ENCODE data around the gene EHD2.
A peak's percentile ranks its signal among the peaks of the same experiment; 100 is the strongest.
"Not testable (repeated sequence)": the region's sequence is repeated elsewhere in the genome, so short reads cannot be mapped to it uniquely, and the experiment has no call there.

EHD2 gene

GRCh38 chr19:47693489-47693888 is 19.7 kb upstream of the EHD2 start:
- no peak for DNase-seq

- no peak for DNase-seq
Observed at GRCh38 chr19:47693903-47694302, 19.3 kb upstream of the EHD2 start.

GRCh38 chr19:47694466-47695273 is 18.6 kb upstream of the EHD2 start:
- no peak for DNase-seq

- no peak for DNase-seq
Observed at GRCh38 chr19:47695533-47696262, 17.5 kb upstream of the EHD2 start.

- no peak for DNase-seq
Observed at GRCh38 chr19:47696635-47697034, 16.6 kb upstream of the EHD2 start.

GRCh38 chr19:47697863-47698609 is 15.2 kb upstream of the EHD2 start:
- DNase-seq, result peak; percentile 55 to 68

GRCh38 chr19:47698631-47699359 is 14.4 kb upstream of the EHD2 start:
- no peak for DNase-seq

- peak in 1 of 2 experiments; percentile 25 for DNase-seq
Observed at GRCh38 chr19:47699360-47699917, 13.8 kb upstream of the EHD2 start.

GRCh38 chr19:47700934-47701716 is 12.1 kb upstream of the EHD2 start:
- DNase-seq, result no peak

GRCh38 chr19:47701717-47702552 is 11.3 kb upstream of the EHD2 start:
- DNase-seq, result no peak

- DNase-seq, result no peak
Observed at GRCh38 chr19:47702671-47703070, 10.6 kb upstream of the EHD2 start.

- DNase-seq, result no peak
Observed at GRCh38 chr19:47703301-47703700, 9.9 kb upstream of the EHD2 start.

GRCh38 chr19:47704024-47704423 is 9.2 kb upstream of the EHD2 start:
- DNase-seq, result no peak

- DNase-seq, result no peak
Observed at GRCh38 chr19:47704656-47705055, 8.6 kb upstream of the EHD2 start.

- peak in 1 of 2 experiments; percentile 18 for DNase-seq
Observed at GRCh38 chr19:47707135-47707925, 5.9 kb upstream of the EHD2 start.

- no peak for DNase-seq
Observed at GRCh38 chr19:47711652-47712242, 1.5 kb upstream of the EHD2 start.

GRCh38 chr19:47714339-47714738 is 1.1 kb downstream of the EHD2 start:
- no peak for DNase-seq

- DNase-seq, result not testable (repeated sequence)
Observed at GRCh38 chr19:47714855-47715254, 1.6 kb downstream of the EHD2 start.

- no peak for DNase-seq
Observed at GRCh38 chr19:47716270-47716937, 3.2 kb downstream of the EHD2 start.

Measured in SW 1271 (cell line).